Adipocyte (in vitro differentiated cells): ENCODE results near the gene CEP170B.
"Not testable (repeated sequence)": the region's sequence is repeated elsewhere in the genome, so short reads cannot be mapped to it uniquely, and the experiment has no call there.

ENCODE experiments used
- DNase-seq: peaks from one replicate; pipeline ENCODE4 v3.0.0-alpha.2; 2015; ENCODE audit warnings: low read depth
- H3K27me3 ChIP-seq: replicated peaks from 2 replicates; pipeline ENCODE4 v1.7.0; 2013; ENCODE audit warnings: mild to moderate bottlenecking, low read length, moderate library complexity; ENCODE audit not compliant: control insufficient read depth, insufficient read depth
- H3K36me3 ChIP-seq: 2 replicates; pipeline ENCODE4 v1.7.0; 2013; ENCODE audit warnings: low read length, mild to moderate bottlenecking, moderate library complexity; ENCODE audit not compliant: control insufficient read depth, insufficient read depth, severe bottlenecking
- H3K4me1 ChIP-seq: 2 replicates; pipeline ENCODE4 v1.7.0; 2013; ENCODE audit warnings: mild to moderate bottlenecking, low read length, moderate library complexity; ENCODE audit not compliant: control insufficient read depth, insufficient read depth
- H3K4me3 ChIP-seq: 2 replicates; pipeline ENCODE4 v1.7.0; 2013; ENCODE audit warnings: mild to moderate bottlenecking, low read length, moderate library complexity
- H3K9ac ChIP-seq: 2 replicates; pipeline ENCODE4 v1.7.0; 2013; ENCODE audit warnings: mild to moderate bottlenecking, low read length, moderate library complexity
- H3K9me3 ChIP-seq: 2 replicates; pipeline ENCODE4 v1.7.0; 2013; ENCODE audit warnings: mild to moderate bottlenecking, low read length, moderate library complexity; ENCODE audit not compliant: control insufficient read depth

Gene CEP170B

GRCh38 chr14:104945266-104945665 lies 80.2 kb downstream of the CEP170B start:
- not testable (repeated sequence) for H3K9ac ChIP-seq, H3K36me3 ChIP-seq, H3K9me3 ChIP-seq, DNase-seq, H3K4me3 ChIP-seq, H3K27me3 ChIP-seq, H3K4me1 ChIP-seq
